Right lobe of liver (tissue), 6 donors: ENCODE data around the gene ADAMTS16. TPM values are rescaled to one million over a fixed set of nuclear protein-coding genes. Genes with fewer than 3 reads are reported as not detected.

Experiments
- ATAC-seq, 4 donors: fragments of 200-7000 bp; cut with Tn5 transposase; one replicate each; pipeline ENCODE4 v1.9.1; 2020; ENCODE audit warnings: mild to moderate bottlenecking in 4 of 4, moderate library complexity in 4 of 4
- DNase-seq, 3 donors: peaks; one replicate each; pipeline ENCODE4 v3.0.0-alpha.2; 2020
- H3K27ac ChIP-seq, 3 donors: fragments of 200-600 bp; one replicate each; pipeline ENCODE4 v1.8.0; 2022
- H3K27me3 ChIP-seq, 2 donors: fragments of 200-600 bp; one replicate each; pipeline ENCODE4 v1.8.0; 2022
- H3K36me3 ChIP-seq, 4 donors: fragments of 200-600 bp; sonication (generic) in 1 of 4; one replicate each; pipeline versions ENCODE4 v1.5.1 to v1.8.0; 2017 to 2022; ENCODE audit warnings: control low read depth in 1 of 4
- H3K4me1 ChIP-seq, 4 donors: fragments of 200-600 bp; sonication (generic) in 1 of 4; one replicate each; pipeline versions ENCODE4 v1.5.1 to v1.8.0; 2017 to 2022; ENCODE audit warnings: control low read depth in 1 of 4
- H3K4me3 ChIP-seq, 3 donors: fragments of 200-600 bp; one replicate each; pipeline ENCODE4 v1.8.0; 2022
- H3K9me3 ChIP-seq, 4 donors: fragments of 200-600 bp; sonication (generic) in 1 of 4; one replicate each; pipeline versions ENCODE4 v1.5.1 to v1.8.0; 2017 to 2022; ENCODE audit warnings: control low read depth in 1 of 4
- POLR2A ChIP-seq: fragments of 450-650 bp; IDR thresholded peaks from one replicate; pipeline ENCODE4 v1.6.1; 2017; ENCODE audit warnings: antibody characterized with exemption, mild to moderate bottlenecking
- WGBS: methylation state at CpG from one replicate; pipeline ENCODE4 v1.1.6; 2018; ENCODE audit warnings: low coverage, low lambda C conversion rate; ENCODE audit not compliant: insufficient coverage; ENCODE audit errors: missing lambda C conversion rate; 5-methylcytosine and 5-hydroxymethylcytosine counted together
- intact Hi-C, 2 donors: fragments of 100-400 bp; cut with DNase I; formaldehyde crosslinking; loops; one replicate each; pipeline versions ENCODE4 v1.11.2 to v1.14.1; 2022
- total RNA-seq, 6 experiments: library from RNA; depleted of rRNA in 2 of 6; stranded (reverse); fragments of >200 nt in 2 of 6; fragmentation: NEBNext Ultra II Directional in 3 of 6; extraction: Animal tissue kit (Norgen Biotek cat#: 25700) in 3 of 6; gene quantifications; one replicate each; pipeline versions ENCODE4 v1.1.0 to v1.2.4, GENCODE V29; 2016 to 2023
- TF ChIP-seq, protein P1 (sequence below), 4 donors: fragments of 200-600 bp in 3 of 4; fragments of 450-650 bp in 1 of 4; IDR thresholded peaks; one replicate each; pipeline versions ENCODE4 v1.5.1 to v1.8.0; 2016 to 2022; ENCODE audit warnings: antibody characterized with exemption in 4 of 4, mild to moderate bottlenecking in 2 of 4
- donor health status: DM: no; HTN: yes; CAD: no.
- donor health status: DM: no; HTN: no; CAD: no.
- donor health status: DM: no; HTN: no; CAD: no.
- donor health status: DM: no; HTN: yes; CAD: no.
- donor health status: DM: no; HTN: yes; CAD: no.

The ADAMTS16 gene
- total RNA-seq, 6 experiments from 2014 or later: not detected

DNA sequence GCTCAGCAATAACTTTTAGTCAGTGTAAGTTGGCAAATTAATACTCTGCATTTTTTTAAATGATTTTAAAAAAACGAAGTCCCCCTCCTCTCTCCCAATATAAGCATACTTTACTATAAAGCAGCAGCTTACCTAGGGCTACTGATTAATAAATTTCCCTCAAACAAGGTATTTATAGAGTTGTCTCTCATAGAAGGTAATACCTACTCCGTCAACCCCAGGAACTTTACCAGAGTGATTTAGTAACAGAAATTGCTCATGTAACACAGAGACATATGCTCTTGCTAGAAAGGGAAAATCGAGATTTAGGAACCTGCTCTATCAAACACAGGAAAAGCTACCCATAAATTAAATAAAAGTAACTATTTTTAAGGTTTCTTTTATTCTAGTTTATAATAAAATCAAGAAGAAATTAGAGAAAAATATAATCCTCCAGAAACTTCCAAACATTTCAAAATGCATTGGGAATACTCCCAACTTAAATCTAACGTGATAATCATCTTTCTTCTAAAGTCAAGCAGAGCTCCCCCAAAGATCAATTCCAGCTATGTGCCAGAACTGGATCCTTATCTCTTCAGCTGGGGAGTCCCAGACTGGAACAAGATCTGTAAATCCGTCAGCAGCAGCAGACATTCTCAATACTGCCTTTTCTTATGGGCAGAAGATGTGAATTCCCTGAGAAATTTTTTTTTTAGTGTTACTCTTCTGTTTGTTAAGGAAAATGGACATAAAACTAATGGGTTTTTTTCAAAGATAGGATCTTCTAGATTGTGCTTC is 69.6 kb downstream of the ADAMTS16 start:
- 36% methylated on average over 5 of the region's 5 CpGs for WGBS
- Histone ChIP-seq H3K36me3 (no peaks in the 10 kb centered on the region), H3K27me3 (no peaks in the 10 kb centered on the region), H3K9me3 (no peaks in the 10 kb centered on the region), H3K27ac (no peak overlapping the region), H3K4me1 (no peaks in the 10 kb centered on the region), H3K4me3 (no peak overlapping the region)
- ATAC-seq (no peak), DNase-seq (no peak)
- no peak for TF ChIP-seq POLR2A
- TF ChIP-seq, protein P1, sequence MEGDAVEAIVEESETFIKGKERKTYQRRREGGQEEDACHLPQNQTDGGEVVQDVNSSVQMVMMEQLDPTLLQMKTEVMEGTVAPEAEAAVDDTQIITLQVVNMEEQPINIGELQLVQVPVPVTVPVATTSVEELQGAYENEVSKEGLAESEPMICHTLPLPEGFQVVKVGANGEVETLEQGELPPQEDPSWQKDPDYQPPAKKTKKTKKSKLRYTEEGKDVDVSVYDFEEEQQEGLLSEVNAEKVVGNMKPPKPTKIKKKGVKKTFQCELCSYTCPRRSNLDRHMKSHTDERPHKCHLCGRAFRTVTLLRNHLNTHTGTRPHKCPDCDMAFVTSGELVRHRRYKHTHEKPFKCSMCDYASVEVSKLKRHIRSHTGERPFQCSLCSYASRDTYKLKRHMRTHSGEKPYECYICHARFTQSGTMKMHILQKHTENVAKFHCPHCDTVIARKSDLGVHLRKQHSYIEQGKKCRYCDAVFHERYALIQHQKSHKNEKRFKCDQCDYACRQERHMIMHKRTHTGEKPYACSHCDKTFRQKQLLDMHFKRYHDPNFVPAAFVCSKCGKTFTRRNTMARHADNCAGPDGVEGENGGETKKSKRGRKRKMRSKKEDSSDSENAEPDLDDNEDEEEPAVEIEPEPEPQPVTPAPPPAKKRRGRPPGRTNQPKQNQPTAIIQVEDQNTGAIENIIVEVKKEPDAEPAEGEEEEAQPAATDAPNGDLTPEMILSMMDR (IDR thresholded peaks at IDR 0.05): no peak
- intact Hi-C loops: no loop called here

DNA sequence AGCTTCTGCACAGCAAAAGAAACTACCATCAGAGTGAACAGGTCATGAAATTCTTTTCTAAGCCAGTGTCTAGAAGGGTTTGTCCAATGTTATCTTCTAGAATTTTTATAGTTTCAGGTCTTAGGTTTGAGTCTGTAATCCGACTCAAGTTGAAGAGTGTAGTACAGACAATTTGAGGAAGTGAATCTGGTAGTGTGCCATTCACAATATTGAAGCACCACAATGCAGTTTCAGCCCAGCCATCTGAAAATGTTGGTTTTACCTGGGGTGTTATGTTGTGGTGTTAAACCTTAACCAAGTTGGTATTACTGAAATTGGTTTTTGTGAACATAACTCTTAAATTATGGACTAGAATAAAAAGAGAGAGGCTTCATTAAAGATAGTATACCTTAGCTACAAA is 77.2 kb downstream of the ADAMTS16 start:
- TF ChIP-seq, protein P1 (IDR thresholded peaks at IDR 0.05): no peak
- no peak for TF ChIP-seq POLR2A
- no peak for DNase-seq
- ATAC-seq: no peak
- intact Hi-C loops: no loop called here
- Histone ChIP-seq H3K36me3 (no peaks in the 10 kb centered on the region), H3K4me1 (no peaks in the 10 kb centered on the region), H3K4me3 (no peak overlapping the region), H3K27ac (no peak overlapping the region), H3K27me3 (no peaks in the 10 kb centered on the region), H3K9me3 (no peaks in the 10 kb centered on the region)
- 100% methylated on average over 1 of the region's 1 CpG for WGBS

DNA sequence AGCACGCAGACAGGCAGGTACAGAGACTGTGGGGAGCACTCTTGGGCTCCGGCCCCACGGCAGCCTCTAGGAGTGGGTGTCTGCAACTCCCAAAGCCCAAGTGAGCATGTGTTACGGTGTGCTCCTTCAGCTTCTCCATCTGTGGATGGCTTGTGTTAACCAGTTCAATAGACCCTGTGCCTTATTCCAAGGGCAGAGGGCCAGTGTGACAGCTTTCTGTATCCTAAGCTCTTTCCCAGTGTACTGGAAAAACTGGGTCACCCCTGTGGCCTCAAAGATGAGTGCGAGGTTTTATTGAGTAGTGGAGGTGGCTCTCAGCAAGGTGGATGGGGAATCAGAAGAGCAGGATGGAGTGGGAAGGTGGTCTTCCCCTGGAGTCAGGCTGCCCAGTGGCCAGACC is 78.3 kb downstream of the ADAMTS16 start:
- Histone ChIP-seq H3K27ac (no peak overlapping the region), H3K36me3 (no peaks in the 10 kb centered on the region), H3K27me3 (no peaks in the 10 kb centered on the region), H3K4me1 (no peaks in the 10 kb centered on the region), H3K4me3 (no peak overlapping the region), H3K9me3 (no peaks in the 10 kb centered on the region)
- WGBS: 100% methylated on average over 1 of the region's 5 CpGs
- intact Hi-C loops: no loop called here
- TF ChIP-seq, protein P1 (IDR thresholded peaks at IDR 0.05): no peak
- no peak for TF ChIP-seq POLR2A
- ATAC-seq (no peak), DNase-seq (no peak)

GRCh38 chr5:5219541-5219940 is 79.4 kb downstream of the ADAMTS16 start:
- Histone ChIP-seq H3K4me1 (no peaks in the 10 kb centered on the region), H3K27ac (no peak overlapping the region), H3K4me3 (no peak overlapping the region), H3K27me3 (no peaks in the 10 kb centered on the region), H3K9me3 (no peaks in the 10 kb centered on the region), H3K36me3 (no peaks in the 10 kb centered on the region)
- intact Hi-C loops: no loop called here
- ATAC-seq: no peak
- 78% methylated on average over 3 of the region's 3 CpGs for WGBS
- DNase-seq: no peak
- TF ChIP-seq, protein P1 (IDR thresholded peaks at IDR 0.05): no peak
